Lung (tissue), 12 donors: ENCODE data around the gene MAPK14. TPM values are rescaled to one million over a fixed set of nuclear protein-coding genes. Genes with fewer than 3 reads are reported as not detected.
A peak's percentile ranks its signal among the peaks of the same experiment; 100 is the strongest.

Experiments used
- ATAC-seq: fragments of 200-7000 bp; cut with Tn5 transposase; one replicate; pipeline ENCODE4 v1.9.1; 2020; ENCODE audit warnings: moderate number of reproducible peaks; ENCODE audit not compliant: insufficient read depth, low FRiP score
- DNase-seq, 3 donors: peaks; one replicate each; pipeline ENCODE4 v3.0.0-alpha.2; 2013 to 2017
- H3K27ac ChIP-seq, 2 donors: one replicate each; pipeline ENCODE4 v1.5.1; 2013; ENCODE audit warnings: mild to moderate bottlenecking in 2 of 2, moderate library complexity in 2 of 2, control low read depth in 1 of 2, inconsistent platforms in 1 of 2, low read depth in 1 of 2, low read length in 1 of 2
- H3K27me3 ChIP-seq, 3 donors: one replicate each; pipeline ENCODE4 v1.5.1; 2013; ENCODE audit warnings: low read length in 2 of 3; ENCODE audit not compliant: control insufficient read depth in 3 of 3, insufficient read depth in 3 of 3
- H3K36me3 ChIP-seq, 4 donors: one replicate each; pipeline ENCODE4 v1.5.1; 2013; ENCODE audit warnings: low read length in 4 of 4, mild to moderate bottlenecking in 1 of 4, moderate library complexity in 1 of 4; ENCODE audit not compliant: control insufficient read depth in 4 of 4, insufficient read depth in 4 of 4
- H3K4me1 ChIP-seq, 5 donors: one replicate each; pipeline ENCODE4 v1.5.1; 2013; ENCODE audit warnings: low read length in 5 of 5, mild to moderate bottlenecking in 2 of 5, moderate library complexity in 1 of 5; ENCODE audit not compliant: control insufficient read depth in 5 of 5, insufficient read depth in 5 of 5
- H3K4me3 ChIP-seq: one replicate; pipeline ENCODE4 v1.5.1; 2013; ENCODE audit warnings: mild to moderate bottlenecking, control low read depth, moderate library complexity
- H3K9ac ChIP-seq, 2 donors: one replicate each; pipeline ENCODE4 v1.5.1; 2013; ENCODE audit warnings: low read length in 2 of 2, control low read depth in 1 of 2; ENCODE audit not compliant: insufficient read depth in 1 of 2
- H3K9me3 ChIP-seq, 4 donors: one replicate each; pipeline ENCODE4 v1.5.1; 2013; ENCODE audit warnings: low read length in 3 of 4, mild to moderate bottlenecking in 1 of 4, moderate library complexity in 1 of 4; ENCODE audit not compliant: control insufficient read depth in 4 of 4, insufficient read depth in 3 of 4
- CTCF ChIP-seq: IDR thresholded peaks from 2 replicates; pipeline ENCODE4 v1.5.1; 2012; ENCODE audit warnings: mild to moderate bottlenecking; ENCODE audit errors: control extremely low read depth, extremely low read depth
- WGBS, 2 donors: extraction: QIAGEN DNeasy Blood & Tissue Kit; methylation state at CpG; one replicate each; pipeline ENCODE4 v1.1.7; 2013; 5-methylcytosine and 5-hydroxymethylcytosine counted together
- polyA plus RNA-seq, 2 donors: library from polyadenylated mRNA; stranded (reverse); fragments of 200-250 nt; gene quantifications; one replicate each; pipeline ENCODE4 v1.2.1, GENCODE V29; 2013
- total RNA-seq, 2 donors: library from RNA; depleted of rRNA in 1 of 2; stranded (reverse); fragments of >200 nt in 1 of 2; gene quantifications; one replicate each; pipeline ENCODE4 v1.2.1, GENCODE V29; 2014 to 2021
- donor health status: control.
- donor health status: control.
- donor health status: Bipolar disorder and iron deficiency.
- donor health status: healthy.
- donor health status: DM: yes; HTN: yes; CAD: no.

Gene MAPK14
- total and polyA plus RNA-seq, 4 donors, result 12.8 to 93.3 (median 59.5) TPM

- 64 to 76% methylated on average over 2 of the region's 2 CpGs for WGBS, 2 donors
- DNase-seq (peak; percentile 33 to 72 (median 69)), ATAC-seq (no peak)
- TF ChIP-seq CTCF, result no peak
- Histone ChIP-seq H3K36me3 (peaks cover 23 to 43% (median 31%) of the 10 kb centered on the region in 4 donors), H3K9me3 (no peaks in the 10 kb centered on the region), H3K9ac (no peak overlapping the region), H3K4me1 (peaks cover 0 to 7% (median 0%) of the 10 kb centered on the region in 5 donors), H3K27ac (no peak overlapping the region), H3K27me3 (no peaks in the 10 kb centered on the region), H3K4me3 (no peak overlapping the region)
Observed at GRCh38 chr6:36104836-36105235, 77.2 kb downstream of the MAPK14 start.

GRCh38 chr6:36109092-36109491, 81.5 kb downstream of the MAPK14 start:
- TF ChIP-seq CTCF, result no peak
- no peaks in the 10 kb centered on the region for H3K27me3 ChIP-seq
- no peak for ATAC-seq
- H3K36me3 ChIP-seq, result peaks cover 22 to 35% (median 28%) of the 10 kb centered on the region in 4 donors
- H3K9ac ChIP-seq, result no peak overlapping the region
- peaks cover 0 to 4% (median 0%) of the 10 kb centered on the region in 5 donors for H3K4me1 ChIP-seq
- no peak overlapping the region for H3K27ac ChIP-seq
- WGBS, 2 donors, result 80 to 84% methylated on average over 7 of the region's 7 CpGs
- H3K4me3 ChIP-seq, result no peak overlapping the region
- H3K9me3 ChIP-seq, result no peaks in the 10 kb centered on the region
- no peak for DNase-seq

GRCh38 chr6:36110050-36110449, 82.4 kb downstream of the MAPK14 start:
- Histone ChIP-seq H3K9ac (no peak overlapping the region), H3K36me3 (peaks cover 21 to 33% (median 26%) of the 10 kb centered on the region in 4 donors), H3K27ac (no peak overlapping the region), H3K4me3 (no peak overlapping the region), H3K4me1 (no peaks in the 10 kb centered on the region), H3K27me3 (no peaks in the 10 kb centered on the region), H3K9me3 (no peaks in the 10 kb centered on the region)
- DNase-seq (no peak), ATAC-seq (no peak)
- no peak for TF ChIP-seq CTCF
- WGBS, 2 donors, result 94 to 95% methylated on average over 3 of the region's 3 CpGs

- 91 to 95% methylated on average over 4 of the region's 4 CpGs for WGBS, 2 donors
- no peak for ATAC-seq
- DNase-seq, result no peak
- TF ChIP-seq CTCF, result no peak
- Histone ChIP-seq H3K27me3 (no peaks in the 10 kb centered on the region), H3K27ac (no peak overlapping the region), H3K4me1 (no peaks in the 10 kb centered on the region), H3K9me3 (no peaks in the 10 kb centered on the region), H3K9ac (no peak overlapping the region), H3K4me3 (no peak overlapping the region), H3K36me3 (peaks cover 19 to 33% (median 24%) of the 10 kb centered on the region in 4 donors)
Observed at GRCh38 chr6:36110863-36111262, 83.3 kb downstream of the MAPK14 start.
